NCI-H345 treated with DMSO at 0.1 percent for 48 hours (cell line): ENCODE data around the gene CALR3.
"Not testable (repeated sequence)": the region's sequence is repeated elsewhere in the genome, so short reads cannot be mapped to it uniquely, and the experiment has no call there.

Experiments used
- DNase-seq: peaks from one replicate; lab custom pipeline; 2025; ENCODE audit not compliant: unreplicated experiment; lab: John Stamatoyannopoulos, UW

The CALR3 gene

GRCh38 chr19:16458391-16459341 is 37.3 kb downstream of the CALR3 start:
- no peak for DNase-seq

GRCh38 chr19:16457954-16458331 is 38.0 kb downstream of the CALR3 start:
- no peak for DNase-seq

GRCh38 chr19:16457195-16457953 is 38.6 kb downstream of the CALR3 start:
- DNase-seq: no peak

- DNase-seq: no peak
Measured at GRCh38 chr19:16456652-16457194, 39.2 kb downstream of the CALR3 start.

- no peak for DNase-seq
Measured at GRCh38 chr19:16455489-16455888, 40.5 kb downstream of the CALR3 start.

- DNase-seq: no peak
Measured at GRCh38 chr19:16454351-16454918, 41.5 kb downstream of the CALR3 start.

GRCh38 chr19:16452325-16452724 is 43.6 kb downstream of the CALR3 start:
- DNase-seq: no peak

- no peak for DNase-seq
Measured at GRCh38 chr19:16449330-16449961, 46.5 kb downstream of the CALR3 start.

GRCh38 chr19:16448872-16449271 is 47.1 kb downstream of the CALR3 start:
- DNase-seq: not testable (repeated sequence)

GRCh38 chr19:16446724-16447368 is 49.1 kb downstream of the CALR3 start:
- DNase-seq: no peak

- DNase-seq: no peak
Measured at GRCh38 chr19:16446108-16446723, 49.8 kb downstream of the CALR3 start.

- DNase-seq: no peak
Measured at GRCh38 chr19:16445238-16446107, 50.5 kb downstream of the CALR3 start.

GRCh38 chr19:16444269-16444600 is 51.7 kb downstream of the CALR3 start:
- DNase-seq: no peak

- peak; percentile 24 for DNase-seq
Measured at GRCh38 chr19:16442386-16443276, 53.3 kb downstream of the CALR3 start.

GRCh38 chr19:16441661-16442162 is 54.3 kb downstream of the CALR3 start:
- DNase-seq: peak; percentile 11

- no peak for DNase-seq
Measured at GRCh38 chr19:16436780-16437332, 59.1 kb downstream of the CALR3 start.

GRCh38 chr19:16435999-16436650 is 59.8 kb downstream of the CALR3 start:
- no peak for DNase-seq
